ENCODE data around the gene HMGN3.

DNA sequence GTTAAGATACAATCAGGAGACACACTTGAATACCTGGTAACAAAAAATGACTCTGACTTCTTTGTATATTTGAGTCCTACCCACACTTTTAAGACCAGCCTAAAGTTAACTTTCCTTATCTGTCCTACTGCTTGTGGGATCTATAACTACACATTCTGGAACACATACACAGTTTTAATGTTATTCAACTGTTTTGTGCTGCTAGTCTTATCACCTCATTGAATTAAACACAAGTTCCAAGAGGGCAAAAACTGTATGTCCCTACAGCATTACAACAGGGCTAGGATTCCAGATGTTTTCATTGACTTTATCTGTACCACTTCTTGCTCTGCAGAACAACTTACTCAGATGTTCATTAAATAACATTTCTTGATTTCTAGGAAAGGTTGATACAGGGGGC lies 2.8 kb downstream of the HMGN3 start:
- TF ChIP-seq, protein P1, sequence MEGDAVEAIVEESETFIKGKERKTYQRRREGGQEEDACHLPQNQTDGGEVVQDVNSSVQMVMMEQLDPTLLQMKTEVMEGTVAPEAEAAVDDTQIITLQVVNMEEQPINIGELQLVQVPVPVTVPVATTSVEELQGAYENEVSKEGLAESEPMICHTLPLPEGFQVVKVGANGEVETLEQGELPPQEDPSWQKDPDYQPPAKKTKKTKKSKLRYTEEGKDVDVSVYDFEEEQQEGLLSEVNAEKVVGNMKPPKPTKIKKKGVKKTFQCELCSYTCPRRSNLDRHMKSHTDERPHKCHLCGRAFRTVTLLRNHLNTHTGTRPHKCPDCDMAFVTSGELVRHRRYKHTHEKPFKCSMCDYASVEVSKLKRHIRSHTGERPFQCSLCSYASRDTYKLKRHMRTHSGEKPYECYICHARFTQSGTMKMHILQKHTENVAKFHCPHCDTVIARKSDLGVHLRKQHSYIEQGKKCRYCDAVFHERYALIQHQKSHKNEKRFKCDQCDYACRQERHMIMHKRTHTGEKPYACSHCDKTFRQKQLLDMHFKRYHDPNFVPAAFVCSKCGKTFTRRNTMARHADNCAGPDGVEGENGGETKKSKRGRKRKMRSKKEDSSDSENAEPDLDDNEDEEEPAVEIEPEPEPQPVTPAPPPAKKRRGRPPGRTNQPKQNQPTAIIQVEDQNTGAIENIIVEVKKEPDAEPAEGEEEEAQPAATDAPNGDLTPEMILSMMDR (IDR thresholded peaks at IDR 0.05; ENCODE audit: poor library complexity, severe bottlenecking), result no peak
- TF ChIP-seq POLR2AphosphoS5 (IDR thresholded peaks at IDR 0.05) (no peak), TAF1 (IDR thresholded peaks at IDR 0.05; ENCODE audit: low read depth) (no peak), EP300 (conservative IDR thresholded peaks at IDR 0.05; ENCODE audit: poor library complexity, severe bottlenecking) (no peak)
